GM11168 (cell line): ENCODE results near the gene SENP3.

ENCODE experiments used
- in situ Hi-C: fragments of 300-500 bp; cut with MboI; formaldehyde crosslinking; loops from one replicate; pipeline ENCODE4 v1.12.0; 2022; ENCODE audit warnings: low sequenced_read_pairs; ENCODE audit not compliant: unreplicated experiment

SENP3 gene

GRCh38 chr17:7561589-7562207 is at the start of gene SENP3:
TSS of gene SENP3 (plus strand) at chr17:7561919. CDS start at chr17:7563077, 1,158 bp downstream.
- in situ Hi-C loops: no loop called here

GRCh38 chr17:7512105-7512504 is 49.6 kb upstream of the SENP3 start:
- in situ Hi-C loops: no loop called here

DNA sequence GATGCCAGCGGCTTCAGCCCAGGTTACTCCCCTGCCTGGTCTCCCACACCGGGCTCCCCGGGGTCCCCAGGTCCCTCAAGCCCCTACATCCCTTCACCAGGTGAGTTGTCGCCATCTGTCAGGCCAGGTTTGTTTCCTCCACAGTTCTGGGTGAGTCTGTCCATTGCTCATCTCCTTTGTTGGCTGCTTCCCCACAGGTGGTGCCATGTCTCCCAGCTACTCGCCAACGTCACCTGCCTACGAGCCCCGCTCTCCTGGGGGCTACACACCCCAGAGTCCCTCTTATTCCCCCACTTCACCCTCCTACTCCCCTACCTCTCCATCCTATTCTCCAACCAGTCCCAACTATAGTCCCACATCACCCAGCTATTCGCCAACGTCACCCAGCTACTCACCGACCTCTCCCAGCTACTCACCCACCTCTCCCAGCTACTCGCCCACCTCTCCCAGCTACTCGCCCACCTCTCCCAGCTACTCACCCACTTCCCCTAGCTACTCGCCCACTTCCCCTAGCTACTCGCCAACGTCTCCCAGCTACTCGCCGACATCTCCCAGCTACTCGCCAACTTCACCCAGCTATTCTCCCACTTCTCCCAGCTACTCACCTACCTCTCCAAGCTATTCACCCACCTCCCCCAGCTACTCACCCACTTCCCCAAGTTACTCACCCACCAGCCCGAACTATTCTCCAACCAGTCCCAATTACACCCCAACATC is 48.7 kb upstream of the SENP3 start:
- in situ Hi-C loops: no loop called here

GRCh38 chr17:7513850-7514419 is 47.8 kb upstream of the SENP3 start:
- in situ Hi-C loops: no loop called here

DNA sequence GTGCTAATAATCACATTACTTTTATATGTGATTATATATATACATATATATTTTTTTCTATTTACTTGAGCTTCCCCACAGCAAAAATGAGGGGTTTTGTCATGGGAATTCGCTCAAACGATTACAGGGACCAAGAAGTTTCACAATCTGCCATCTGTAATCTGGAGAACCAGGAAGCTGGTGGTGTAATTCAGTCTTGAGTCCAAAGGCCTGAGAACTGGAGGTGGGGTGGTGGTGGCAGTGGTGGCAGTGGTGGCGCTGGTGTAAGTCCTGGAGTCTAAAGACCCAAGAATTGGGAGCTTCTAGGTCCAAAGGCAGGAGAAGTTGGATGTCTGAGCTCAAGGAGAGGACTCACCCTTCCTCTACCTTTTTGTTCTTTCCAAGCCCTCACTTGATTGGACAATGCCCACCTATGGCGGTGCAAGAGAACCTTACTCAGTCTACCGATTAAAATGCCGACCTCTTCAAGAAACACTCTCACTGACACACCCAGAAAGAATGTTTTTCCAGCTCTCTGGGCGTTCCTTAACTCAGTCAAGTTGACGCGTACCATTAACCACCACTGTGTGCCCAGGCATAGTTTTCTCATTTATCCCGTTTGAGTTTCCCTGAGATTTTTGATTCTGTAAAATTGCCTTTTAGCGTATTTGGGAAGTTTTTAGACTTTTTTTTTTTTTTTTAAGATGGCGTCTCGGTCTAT is 45.7 kb upstream of the SENP3 start:
- in situ Hi-C loops: no loop called here

DNA sequence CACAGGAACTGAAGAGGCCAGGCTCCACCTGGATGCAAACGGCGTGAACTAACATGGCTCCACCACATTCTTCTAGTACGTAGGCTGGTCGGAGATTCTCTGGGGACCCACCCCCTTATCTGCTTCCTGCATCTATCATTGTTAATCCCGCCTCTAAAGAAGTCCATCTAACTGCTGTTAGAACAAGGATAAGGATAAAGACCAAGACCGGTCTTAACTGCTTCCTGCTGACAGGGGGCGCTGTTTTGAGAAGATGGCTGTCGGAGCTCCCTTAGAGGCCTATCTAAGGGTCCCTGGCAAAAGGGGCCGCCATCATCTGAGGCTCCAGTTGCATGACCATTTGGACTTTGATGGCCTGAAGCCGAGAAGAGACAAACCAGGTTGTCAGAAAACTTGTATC is 38.7 kb upstream of the SENP3 start:
- in situ Hi-C loops: no loop called here

DNA sequence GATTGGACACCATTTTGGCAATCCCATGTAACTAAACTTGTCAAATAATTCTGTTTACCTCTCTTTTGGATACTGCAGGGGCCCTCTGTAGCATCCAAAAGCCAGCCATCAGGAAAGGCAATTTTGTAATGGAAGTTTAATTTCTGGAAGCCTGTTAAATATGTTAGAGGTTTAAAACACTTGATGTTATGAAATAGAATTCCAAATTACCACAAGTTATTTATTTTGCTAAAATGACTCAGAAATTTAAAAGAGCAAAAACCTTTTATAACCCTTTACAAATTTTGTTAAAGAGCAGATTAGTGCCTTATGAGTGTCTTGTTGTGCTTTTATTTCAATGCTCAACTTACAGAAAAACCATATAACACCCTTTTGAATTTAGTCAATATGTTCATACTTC is 32.9 kb upstream of the SENP3 start:
- in situ Hi-C loops: no loop called here

- in situ Hi-C loops: no loop called here
Measured at GRCh38 chr17:7530023-7530900, 31.5 kb upstream of the SENP3 start.

GRCh38 chr17:7538050-7538449 is 23.7 kb upstream of the SENP3 start:
- in situ Hi-C loops: no loop called here

- in situ Hi-C loops: no loop called here
Measured at GRCh38 chr17:7538891-7539545, 22.7 kb upstream of the SENP3 start.

- in situ Hi-C loops: loop anchor here (5.0 kb wide), 1 partner anchor 34 kb away; no protein-coding TSS in a partner anchor
Measured at GRCh38 chr17:7541074-7541621, 20.6 kb upstream of the SENP3 start.

DNA sequence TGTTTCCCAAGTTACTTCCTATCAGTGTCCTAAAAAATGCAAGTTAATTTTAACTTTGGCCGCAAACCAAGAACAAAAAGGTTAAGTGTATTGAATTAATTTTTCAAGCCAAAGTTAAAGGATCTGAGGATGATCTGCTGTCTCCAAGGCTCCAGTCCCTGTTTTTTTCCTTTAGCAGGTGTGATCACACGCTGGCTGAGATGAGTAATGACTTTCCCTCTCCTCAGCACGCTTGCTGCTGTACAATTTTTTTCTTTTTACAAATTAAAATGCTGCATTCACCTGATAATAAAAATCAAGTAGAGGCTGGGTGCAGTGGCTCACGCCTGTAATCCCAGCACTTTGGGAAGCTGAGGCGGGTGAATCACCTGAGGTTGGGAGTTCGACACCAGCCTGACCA is 16.8 kb upstream of the SENP3 start:
- in situ Hi-C loops: loop anchor here (5.0 kb wide), 1 partner anchor 38 kb away; no protein-coding TSS in a partner anchor

- in situ Hi-C loops: no loop called here
Measured at GRCh38 chr17:7548585-7549400, 12.9 kb upstream of the SENP3 start, which contains the start of gene TNFSF12. TSS of gene TNFSF12 (plus strand) at chr17:7549058. CDS start at chr17:7549154, 96 bp downstream.

DNA sequence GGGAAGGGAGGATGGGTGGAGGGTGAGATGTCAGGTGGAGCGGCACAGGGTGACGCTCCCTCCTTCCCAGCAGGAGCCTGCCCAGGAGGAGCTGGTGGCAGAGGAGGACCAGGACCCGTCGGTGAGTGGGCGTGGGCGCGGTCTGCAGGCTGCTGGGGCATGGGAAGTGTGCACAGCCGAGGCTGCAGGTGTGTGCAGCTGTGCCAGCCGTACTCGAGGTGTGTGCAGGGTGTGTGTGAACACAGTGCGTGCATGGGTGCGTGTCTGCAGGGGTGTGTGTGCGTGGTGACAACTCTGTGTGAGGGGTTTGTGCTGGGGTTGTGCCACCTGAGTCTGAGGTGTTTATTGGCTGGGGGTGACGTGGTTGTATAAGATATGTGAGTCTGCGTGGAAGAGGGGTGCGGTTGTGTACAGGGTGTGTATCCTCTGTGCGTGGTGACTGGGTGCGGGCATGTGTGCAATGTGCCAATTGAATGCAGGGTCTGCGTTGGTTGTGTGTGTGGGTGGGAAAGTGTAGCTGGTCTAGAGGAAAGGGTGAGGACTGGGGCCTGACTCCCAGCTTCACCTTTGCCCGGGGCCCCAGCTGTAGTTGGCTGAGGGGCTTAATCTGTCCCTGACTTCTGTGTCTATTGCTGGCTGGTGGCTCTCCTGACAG is 12.2 kb upstream of the SENP3 start:
- in situ Hi-C loops: no loop called here

DNA sequence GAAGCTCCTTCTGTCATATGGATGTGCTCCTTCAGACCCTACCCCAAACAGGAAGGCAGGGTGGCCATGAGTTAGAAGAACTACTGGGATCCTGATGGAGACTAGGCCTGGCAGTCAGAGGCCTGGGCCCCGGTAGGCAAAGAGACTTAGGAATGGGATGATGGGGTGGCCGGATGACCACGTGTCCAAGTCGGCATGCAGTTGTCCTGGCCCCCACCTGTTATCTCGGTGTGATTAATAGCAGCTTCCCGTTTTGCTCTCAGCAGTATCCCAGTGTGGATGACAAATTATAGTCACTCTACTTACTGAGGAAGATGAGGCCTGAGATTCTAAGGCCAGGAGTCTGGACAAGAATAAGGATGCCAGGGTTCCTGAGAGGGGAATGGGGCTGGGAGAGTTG is 11.4 kb upstream of the SENP3 start:
- in situ Hi-C loops: no loop called here

DNA sequence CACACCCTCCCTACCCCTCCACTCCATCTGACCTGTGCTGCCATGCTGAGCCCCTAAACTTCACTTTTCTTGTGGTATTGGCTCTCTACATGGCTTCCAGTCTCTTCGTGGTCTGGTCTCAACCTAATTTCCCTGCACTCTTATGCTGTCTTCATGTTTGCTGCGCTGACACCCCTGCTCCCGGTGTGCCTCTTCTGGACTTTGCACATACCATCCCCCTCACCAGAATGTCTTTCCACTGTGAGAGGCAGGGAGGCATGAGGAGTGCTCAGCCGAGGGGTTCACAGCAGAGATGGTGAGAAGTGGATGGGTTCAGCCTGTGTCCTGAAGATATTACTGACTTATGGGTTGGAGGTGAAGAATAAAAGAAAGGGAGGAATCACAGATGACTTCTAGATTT is 10.3 kb upstream of the SENP3 start:
- in situ Hi-C loops: no loop called here

DNA sequence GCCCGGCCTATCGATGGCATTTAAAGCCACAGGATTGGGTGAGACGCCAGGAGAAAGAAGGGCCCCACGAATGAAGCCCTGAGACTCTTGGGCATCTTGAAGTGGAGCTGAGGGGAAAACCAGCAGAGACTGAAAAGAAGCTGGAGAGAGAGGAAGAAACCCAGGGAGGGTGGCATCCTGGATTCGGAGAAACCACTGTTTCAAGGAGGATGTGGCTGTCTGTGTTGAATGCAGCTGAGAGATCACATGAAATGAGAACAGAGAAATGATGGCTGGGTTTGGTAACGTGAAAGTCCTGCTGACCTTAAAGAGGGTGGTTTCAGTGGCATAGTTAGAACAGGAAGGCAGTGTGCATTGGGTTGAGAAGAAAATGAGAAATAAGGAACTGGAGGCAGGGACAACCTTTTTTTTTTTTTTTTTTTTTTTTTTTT is 9.1 kb upstream of the SENP3 start:
- in situ Hi-C loops: no loop called here

DNA sequence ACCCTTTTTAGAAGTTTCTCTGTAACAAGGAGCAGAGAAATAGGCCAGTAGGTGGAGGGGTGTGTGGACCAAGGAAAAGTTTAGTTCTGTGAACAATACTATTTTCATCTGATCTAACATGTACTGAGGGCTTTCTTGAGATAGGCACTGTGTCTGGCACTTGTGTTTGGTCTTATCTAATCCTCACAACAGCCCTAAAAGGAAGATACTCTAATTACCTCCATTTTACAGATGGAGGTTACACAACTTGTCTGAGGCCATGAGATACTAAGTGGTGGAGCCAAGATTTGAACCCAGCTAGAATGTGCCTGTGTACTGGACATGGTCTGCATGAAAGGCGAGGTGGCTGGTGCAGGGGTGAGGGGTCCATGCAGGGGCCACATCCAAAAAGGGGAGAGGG is 8.4 kb upstream of the SENP3 start:
- in situ Hi-C loops: no loop called here
